ENCODE results near the gene PLA1A. TPM values are rescaled to one million over a fixed set of nuclear protein-coding genes. Genes with fewer than 3 reads are reported as not detected.
A peak's percentile ranks its signal among the peaks of the same experiment; 100 is the strongest.

The PLA1A gene
- total RNA-seq, 1 donor from 2014 or later = 13.1 TPM

GRCh38 chr3:119643528-119643927 lies 45.8 kb downstream of the PLA1A start:
- H3K4me3 ChIP-seq = no peak overlapping the region
- intact Hi-C loops (cut with DNase I) = no loop called here
- ATAC-seq = no peak
- no peaks in the 10 kb centered on the region for H3K9me3 ChIP-seq
- TF ChIP-seq CTCF (IDR thresholded peaks at IDR 0.05) = no peak
- no peak overlapping the region for H3K27ac ChIP-seq
- no peak for DNase-seq
- H3K4me1 ChIP-seq = peaks cover 35% of the 10 kb centered on the region
- peaks cover 15% of the 10 kb centered on the region for H3K36me3 ChIP-seq
- no peaks in the 10 kb centered on the region for H3K27me3 ChIP-seq (ENCODE audit: low read depth)

DNA sequence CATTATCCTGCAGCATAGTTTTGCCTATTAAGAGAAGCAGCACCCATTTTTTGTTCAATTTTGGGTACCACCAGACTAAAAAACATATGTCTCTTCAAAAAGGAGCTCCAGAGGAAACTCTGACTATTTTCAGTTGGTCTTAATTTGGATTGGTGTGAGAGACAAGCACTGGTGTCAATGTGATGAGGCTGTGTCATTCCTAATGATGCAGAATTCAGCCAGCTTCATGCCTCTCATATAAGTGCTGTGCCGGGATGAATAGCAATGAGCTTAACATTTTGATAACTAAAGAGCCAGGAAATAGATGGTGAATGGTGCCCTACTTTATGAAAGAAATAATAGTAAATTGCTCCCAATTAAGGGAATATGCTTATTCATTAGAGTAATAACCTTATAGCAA lies 46.8 kb downstream of the PLA1A start:
- Histone ChIP-seq H3K27me3 (ENCODE audit: low read depth) (no peaks in the 10 kb centered on the region), H3K9me3 (no peaks in the 10 kb centered on the region), H3K4me1 (peaks cover 28% of the 10 kb centered on the region), H3K4me3 (no peak overlapping the region), H3K36me3 (peaks cover 15% of the 10 kb centered on the region), H3K27ac (no peak overlapping the region)
- ATAC-seq (no peak), DNase-seq (no peak)
- TF ChIP-seq CTCF (IDR thresholded peaks at IDR 0.05) = no peak
- intact Hi-C loops (cut with DNase I) = no loop called here

DNA sequence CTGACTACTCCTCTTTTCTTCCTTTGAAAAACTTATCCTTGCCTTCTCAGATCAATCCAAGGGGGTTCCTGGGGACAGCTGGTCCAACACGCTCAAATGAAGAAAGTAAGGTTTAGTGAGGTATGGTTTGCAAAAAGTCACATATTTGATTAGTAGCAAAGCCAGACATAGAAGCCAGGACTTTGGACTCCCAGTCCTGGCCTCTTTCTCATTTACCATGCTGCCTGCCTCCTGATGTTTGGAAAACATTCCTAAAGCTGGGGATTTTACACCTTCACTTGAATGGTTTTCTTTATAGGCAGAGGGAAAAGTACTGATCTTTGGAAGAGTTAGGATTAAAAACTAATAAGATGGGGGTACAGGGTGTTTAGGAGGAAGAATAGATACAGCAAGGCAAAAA lies 48.1 kb downstream of the PLA1A start:
- ATAC-seq = no peak
- H3K4me1 ChIP-seq = peaks cover 26% of the 10 kb centered on the region
- no peaks in the 10 kb centered on the region for H3K9me3 ChIP-seq
- no peak for DNase-seq
- no peak overlapping the region for H3K4me3 ChIP-seq
- peaks cover 15% of the 10 kb centered on the region for H3K36me3 ChIP-seq
- H3K27ac ChIP-seq = peak overlapping the region; percentile 84
- TF ChIP-seq CTCF (IDR thresholded peaks at IDR 0.05) = no peak
- intact Hi-C loops (cut with DNase I) = no loop called here
- H3K27me3 ChIP-seq (ENCODE audit: low read depth) = no peaks in the 10 kb centered on the region

DNA sequence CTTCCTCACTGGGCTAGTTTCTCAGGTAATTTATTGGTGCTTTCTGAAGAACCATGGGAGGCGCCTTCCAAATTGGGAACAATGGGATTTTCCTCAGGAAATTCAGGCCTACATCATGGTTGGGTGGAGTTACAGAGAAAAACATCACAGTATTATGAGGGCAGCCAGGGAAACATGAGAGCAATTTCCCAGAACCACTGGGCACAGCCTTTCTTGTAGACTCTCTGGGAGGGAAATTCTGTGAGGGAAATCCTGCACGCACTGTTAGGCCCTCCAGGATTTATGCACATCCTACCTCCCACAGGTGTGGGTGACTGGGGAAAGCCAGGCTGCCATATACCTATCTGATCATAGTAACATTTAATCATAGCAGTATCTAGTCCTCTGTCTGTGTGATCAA lies 49.5 kb downstream of the PLA1A start:
- H3K27me3 ChIP-seq (ENCODE audit: low read depth) = no peaks in the 10 kb centered on the region
- H3K4me1 ChIP-seq = peaks cover 26% of the 10 kb centered on the region
- peaks cover 7% of the 10 kb centered on the region for H3K36me3 ChIP-seq
- TF ChIP-seq CTCF (IDR thresholded peaks at IDR 0.05) = no peak
- intact Hi-C loops (cut with DNase I) = no loop called here
- DNase-seq (no peak), ATAC-seq (peak; percentile 63 to 67)
- no peaks in the 10 kb centered on the region for H3K9me3 ChIP-seq
- H3K27ac ChIP-seq = peak overlapping the region; percentile 84
- no peak overlapping the region for H3K4me3 ChIP-seq

DNA sequence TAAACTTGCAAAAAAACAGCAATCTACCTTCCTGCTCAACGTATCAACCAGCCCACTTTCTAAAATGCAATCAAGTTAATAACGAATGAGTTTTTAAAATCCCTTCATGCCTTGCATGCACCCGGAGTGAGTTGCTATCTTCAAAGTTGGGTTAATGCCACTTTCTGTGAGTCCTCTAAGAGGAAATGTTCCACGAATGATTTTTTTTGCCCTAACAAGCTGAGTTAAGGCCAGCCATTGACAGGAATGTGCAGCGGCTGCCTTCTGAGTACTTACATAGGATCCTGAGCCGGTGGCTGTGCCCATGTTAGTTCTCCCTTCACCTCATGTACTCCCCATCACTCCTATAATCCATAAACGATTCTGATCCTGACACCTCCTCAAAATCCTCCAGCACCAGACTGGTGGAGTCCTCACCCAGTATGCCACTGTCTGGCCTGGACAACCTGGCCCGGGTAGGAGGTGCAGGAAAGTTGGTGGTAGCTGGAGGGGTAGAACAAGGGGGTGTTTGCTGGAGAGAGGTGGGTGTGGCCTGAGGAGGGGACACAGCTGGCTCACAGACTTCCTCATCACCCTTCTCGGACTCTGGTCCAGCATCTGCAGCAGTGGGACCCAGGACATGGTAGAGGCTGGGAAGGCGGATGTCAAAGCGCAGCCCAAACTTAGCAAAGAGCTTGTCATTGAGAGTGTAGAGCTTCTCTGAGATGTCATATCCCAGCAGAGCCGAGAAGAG lies 50.3 kb downstream of the PLA1A start:
- peaks cover 26% of the 10 kb centered on the region for H3K4me1 ChIP-seq
- H3K4me3 ChIP-seq = no peak overlapping the region
- TF ChIP-seq CTCF (IDR thresholded peaks at IDR 0.05) = no peak
- ATAC-seq = no peak
- DNase-seq = no peak
- peak overlapping the region; percentile 84 for H3K27ac ChIP-seq
- no peaks in the 10 kb centered on the region for H3K27me3 ChIP-seq (ENCODE audit: low read depth)
- intact Hi-C loops (cut with DNase I) = no loop called here
- H3K36me3 ChIP-seq = peaks cover 6% of the 10 kb centered on the region
- no peaks in the 10 kb centered on the region for H3K9me3 ChIP-seq

Measured in lower lobe of right lung (tissue), 2 donors.